Measurements from ENCODE around the gene RNPS1.

The RNPS1 gene

DNA sequence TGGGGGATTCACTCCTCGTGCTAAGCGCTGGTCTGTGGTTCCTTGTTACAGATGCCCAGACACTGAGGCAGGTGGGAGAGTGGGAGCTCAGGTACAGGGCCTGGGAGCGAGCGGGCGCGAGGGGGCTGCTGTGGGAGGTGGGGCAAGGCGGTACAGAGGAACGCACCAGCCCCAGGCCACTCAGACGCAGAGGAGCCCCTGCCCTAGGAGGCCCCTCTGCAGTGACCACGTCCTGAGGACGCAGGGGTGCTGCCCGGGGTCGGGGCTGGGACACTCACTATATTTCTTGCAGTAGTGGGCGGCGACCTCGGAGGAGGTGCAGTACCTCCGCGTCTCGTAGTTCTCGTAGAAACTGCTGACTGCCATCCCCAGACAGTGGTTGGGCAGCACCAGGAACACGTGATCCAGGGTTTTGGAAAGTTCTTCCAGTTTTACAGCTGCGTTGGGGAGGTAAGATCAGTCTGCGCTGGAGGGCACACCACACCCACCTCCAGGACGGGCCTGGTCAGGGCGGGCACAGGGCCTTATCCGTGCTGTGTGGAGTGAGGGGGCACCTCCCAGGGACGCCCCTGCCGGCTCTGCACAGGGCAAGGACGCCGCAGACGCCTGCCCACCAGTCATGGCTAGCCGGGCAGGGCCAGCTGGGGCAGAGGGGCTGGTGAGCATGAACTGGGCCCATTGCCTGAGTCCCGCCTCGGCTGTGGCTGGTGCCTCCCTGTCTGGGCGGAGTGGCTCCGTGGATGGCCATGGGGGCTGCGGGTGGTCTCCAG is 16.3 kb upstream of the RNPS1 start:
- Histone ChIP-seq H3K79me2 (no peaks in the 10 kb centered on the region), H3K4me2 (ENCODE audit: low read length) (no peak overlapping the region), H3K27me3 (ENCODE audit: control insufficient read depth, insufficient read depth, low read length) (no peaks in the 10 kb centered on the region), H3K36me3 (ENCODE audit: control insufficient read depth, insufficient read depth, low read length) (no peaks in the 10 kb centered on the region), H3K27ac (no peak overlapping the region), H3K4me3 (ENCODE audit: low read depth, low read length) (no peak overlapping the region), H3K9me3 (ENCODE audit: control insufficient read depth, low read length) (no peaks in the 10 kb centered on the region), H3K4me1 (no peaks in the 10 kb centered on the region), H2AFZ (no peak overlapping the region), H3K9ac (no peak overlapping the region)
- no peak for TF ChIP-seq CTCF (IDR thresholded peaks at IDR 0.05)

- Histone ChIP-seq H3K9ac (no peak overlapping the region), H3K4me2 (ENCODE audit: low read length) (no peak overlapping the region), H3K4me3 (ENCODE audit: low read depth, low read length) (no peak overlapping the region), H3K27me3 (ENCODE audit: control insufficient read depth, insufficient read depth, low read length) (no peaks in the 10 kb centered on the region), H3K9me3 (ENCODE audit: control insufficient read depth, low read length) (no peaks in the 10 kb centered on the region), H3K4me1 (no peaks in the 10 kb centered on the region), H3K36me3 (ENCODE audit: control insufficient read depth, insufficient read depth, low read length) (no peaks in the 10 kb centered on the region), H3K27ac (no peak overlapping the region), H2AFZ (no peak overlapping the region), H3K79me2 (no peaks in the 10 kb centered on the region)
- TF ChIP-seq CTCF (IDR thresholded peaks at IDR 0.05) = no peak
Observed at GRCh38 chr16:2282866-2283555, 15.1 kb upstream of the RNPS1 start.

DNA sequence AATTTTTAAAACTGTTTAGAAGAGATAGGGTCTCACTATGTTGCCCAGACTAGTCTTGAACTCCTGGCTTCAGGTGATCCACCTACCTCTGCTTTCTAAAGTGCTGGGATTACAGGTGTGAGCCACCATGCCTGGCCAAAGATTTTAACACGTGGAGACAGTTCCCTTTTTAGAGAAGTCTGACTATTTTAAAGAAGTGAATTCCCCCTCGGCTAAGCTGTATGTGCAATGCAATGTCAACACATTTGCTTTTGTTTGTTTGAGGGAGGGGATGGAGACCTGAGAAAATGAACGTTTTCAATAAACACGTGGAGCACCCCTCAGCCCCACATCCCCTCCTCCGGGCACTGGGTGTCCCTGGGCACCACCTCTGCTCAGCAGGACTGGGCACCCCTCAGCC is 14.3 kb upstream of the RNPS1 start:
- H3K36me3 ChIP-seq (ENCODE audit: control insufficient read depth, insufficient read depth, low read length) = no peaks in the 10 kb centered on the region
- no peak overlapping the region for H3K4me3 ChIP-seq (ENCODE audit: low read depth, low read length)
- H3K27me3 ChIP-seq (ENCODE audit: control insufficient read depth, insufficient read depth, low read length) = no peaks in the 10 kb centered on the region
- H3K9ac ChIP-seq = no peak overlapping the region
- no peak overlapping the region for H3K27ac ChIP-seq
- H3K4me1 ChIP-seq = no peaks in the 10 kb centered on the region
- H3K9me3 ChIP-seq (ENCODE audit: control insufficient read depth, low read length) = no peaks in the 10 kb centered on the region
- no peaks in the 10 kb centered on the region for H3K79me2 ChIP-seq
- no peak for TF ChIP-seq CTCF (IDR thresholded peaks at IDR 0.05)
- no peak overlapping the region for H2AFZ ChIP-seq
- no peak overlapping the region for H3K4me2 ChIP-seq (ENCODE audit: low read length)

DNA sequence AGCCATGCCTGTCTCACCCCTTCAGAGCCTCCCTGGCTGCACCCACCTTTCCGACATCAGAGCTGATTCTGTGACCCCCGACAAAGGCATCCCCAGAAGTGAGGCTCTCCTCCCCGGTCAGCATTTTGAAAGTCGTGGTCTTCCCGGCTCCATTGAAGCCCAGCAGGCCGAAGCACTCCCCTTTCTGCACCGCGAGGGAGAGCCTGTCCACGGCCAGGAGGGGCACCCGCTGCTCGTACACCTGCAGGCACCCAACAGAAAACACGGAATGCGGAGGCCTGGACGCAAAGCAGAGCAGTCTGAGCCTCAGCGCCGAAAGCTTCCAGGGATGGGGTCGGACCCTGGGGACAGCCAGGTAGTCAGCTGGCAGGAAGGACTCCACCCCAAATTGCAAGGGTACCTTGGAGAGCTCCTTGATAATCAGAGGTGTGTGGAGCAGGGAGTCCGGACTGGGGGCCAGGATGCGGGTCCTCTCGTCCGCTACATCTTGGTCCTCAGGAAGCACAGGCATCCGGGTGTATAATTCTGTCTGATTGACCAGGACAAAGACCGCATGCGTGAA is 13.1 kb upstream of the RNPS1 start:
- Histone ChIP-seq H3K27ac (no peak overlapping the region), H3K27me3 (ENCODE audit: control insufficient read depth, insufficient read depth, low read length) (no peaks in the 10 kb centered on the region), H3K36me3 (ENCODE audit: control insufficient read depth, insufficient read depth, low read length) (no peaks in the 10 kb centered on the region), H3K9ac (no peak overlapping the region), H3K9me3 (ENCODE audit: control insufficient read depth, low read length) (no peaks in the 10 kb centered on the region), H2AFZ (no peak overlapping the region), H3K4me2 (ENCODE audit: low read length) (no peak overlapping the region), H3K4me3 (ENCODE audit: low read depth, low read length) (no peak overlapping the region), H3K4me1 (no peaks in the 10 kb centered on the region), H3K79me2 (no peaks in the 10 kb centered on the region)
- no peak for TF ChIP-seq CTCF (IDR thresholded peaks at IDR 0.05)
